HG02852 (cell line): ENCODE data around the gene CD109.
A peak's percentile ranks its signal among the peaks of the same experiment; 100 is the strongest.
"Not testable (repeated sequence)": the region's sequence is repeated elsewhere in the genome, so short reads cannot be mapped to it uniquely, and the experiment has no call there.

Experiments
- ATAC-seq: cut with Tn5 transposase; IDR thresholded peaks from one replicate; pipeline ENCODE4 v1.9.1; 2021; ENCODE audit warnings: mild to moderate bottlenecking, moderate library complexity; ENCODE audit not compliant: unreplicated experiment

Gene CD109

DNA sequence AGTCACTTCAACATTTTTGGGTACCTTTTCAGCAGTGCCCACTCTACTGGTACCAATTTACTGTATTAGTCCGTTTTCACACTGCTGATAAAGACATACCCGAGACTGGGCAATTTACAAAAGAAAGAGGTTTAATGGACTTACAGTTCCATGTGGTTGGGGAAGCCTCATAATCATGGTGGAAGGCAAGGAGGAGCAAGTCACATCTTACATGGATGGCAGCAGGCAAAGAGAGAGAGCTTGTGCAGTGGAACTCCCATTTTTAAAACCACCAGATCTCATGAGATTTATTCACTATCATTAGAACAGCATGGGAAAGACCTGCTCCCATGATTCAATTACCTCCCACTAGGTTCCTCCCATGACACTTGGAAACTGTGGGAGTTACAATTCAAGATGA, 12.4 kb upstream of the CD109 start:
- ATAC-seq: not testable (repeated sequence)

DNA sequence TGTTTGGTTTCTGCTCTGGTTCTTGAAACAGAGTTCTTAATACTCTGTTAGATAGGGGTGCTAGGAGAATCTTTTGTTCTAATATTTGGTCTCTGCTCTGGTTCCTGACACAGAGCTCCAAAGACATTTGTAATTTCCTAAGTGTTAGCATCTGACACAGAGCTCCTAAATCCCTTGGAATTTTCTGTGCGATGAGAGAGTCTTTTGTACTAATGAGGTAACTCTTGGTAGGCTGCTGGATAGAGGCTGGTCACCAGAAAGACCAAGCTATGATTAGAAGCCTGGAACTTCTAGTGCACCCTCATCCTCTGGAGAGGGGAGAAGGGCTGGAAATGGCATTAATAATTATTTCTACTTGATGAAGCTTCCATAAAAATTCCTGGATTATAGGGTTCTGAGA, 7.7 kb upstream of the CD109 start:
- no peak for ATAC-seq

GRCh38 chr6:73690056-73690455, 5.9 kb upstream of the CD109 start:
- ATAC-seq: no peak

DNA sequence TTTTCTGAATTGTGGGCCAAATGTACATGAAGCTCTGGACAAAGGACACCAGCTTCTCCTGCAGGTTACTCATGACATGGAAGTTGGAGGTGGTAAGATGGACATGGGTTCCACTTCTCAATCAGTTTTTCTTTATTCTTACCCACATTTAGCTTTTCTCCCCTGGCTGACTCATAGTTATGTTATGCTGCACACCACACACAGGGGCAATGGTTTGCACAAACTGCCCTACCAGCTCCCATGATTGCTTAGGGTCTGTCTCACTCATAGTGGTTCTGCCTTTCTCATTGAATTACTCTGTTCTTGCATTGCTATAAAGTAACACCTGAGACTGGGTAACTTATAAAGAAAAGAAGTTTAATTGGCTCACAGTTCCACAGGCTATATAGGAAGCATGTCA, 4.5 kb upstream of the CD109 start:
- ATAC-seq: no peak

- ATAC-seq: no peak
These were observed 1.1 kb upstream of the CD109 start for GRCh38 chr6:73694711-73695411.

DNA sequence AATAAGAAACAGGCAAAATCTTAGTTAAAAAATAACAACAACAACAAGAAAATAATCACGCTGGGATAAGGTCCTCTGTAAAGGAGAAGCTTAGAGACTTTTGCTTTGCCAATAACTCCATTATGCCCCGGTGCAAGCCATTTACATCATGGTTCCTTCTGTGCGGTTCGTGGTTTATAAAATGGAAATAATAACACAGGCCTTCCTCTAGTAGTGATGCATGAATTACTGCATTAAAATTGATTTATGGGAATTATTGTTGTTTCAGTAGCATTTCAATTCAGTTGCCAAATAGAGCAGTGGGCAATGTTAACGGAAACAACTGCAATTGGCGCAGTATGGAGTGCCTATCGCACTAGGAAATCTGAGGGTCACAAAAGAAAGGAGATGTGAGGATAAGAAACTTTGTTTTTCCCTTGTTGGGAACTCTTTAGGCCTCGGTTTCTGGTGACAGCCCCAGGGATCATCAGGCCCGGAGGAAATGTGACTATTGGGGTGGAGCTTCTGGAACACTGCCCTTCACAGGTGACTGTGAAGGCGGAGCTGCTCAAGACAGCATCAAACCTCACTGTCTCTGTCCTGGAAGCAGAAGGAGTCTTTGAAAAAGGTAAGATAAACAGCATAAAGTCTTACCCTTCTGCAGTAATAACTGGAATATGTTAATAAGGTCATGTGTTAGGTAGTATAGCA, 1.1 kb downstream of the CD109 start:
- ATAC-seq: no peak

DNA sequence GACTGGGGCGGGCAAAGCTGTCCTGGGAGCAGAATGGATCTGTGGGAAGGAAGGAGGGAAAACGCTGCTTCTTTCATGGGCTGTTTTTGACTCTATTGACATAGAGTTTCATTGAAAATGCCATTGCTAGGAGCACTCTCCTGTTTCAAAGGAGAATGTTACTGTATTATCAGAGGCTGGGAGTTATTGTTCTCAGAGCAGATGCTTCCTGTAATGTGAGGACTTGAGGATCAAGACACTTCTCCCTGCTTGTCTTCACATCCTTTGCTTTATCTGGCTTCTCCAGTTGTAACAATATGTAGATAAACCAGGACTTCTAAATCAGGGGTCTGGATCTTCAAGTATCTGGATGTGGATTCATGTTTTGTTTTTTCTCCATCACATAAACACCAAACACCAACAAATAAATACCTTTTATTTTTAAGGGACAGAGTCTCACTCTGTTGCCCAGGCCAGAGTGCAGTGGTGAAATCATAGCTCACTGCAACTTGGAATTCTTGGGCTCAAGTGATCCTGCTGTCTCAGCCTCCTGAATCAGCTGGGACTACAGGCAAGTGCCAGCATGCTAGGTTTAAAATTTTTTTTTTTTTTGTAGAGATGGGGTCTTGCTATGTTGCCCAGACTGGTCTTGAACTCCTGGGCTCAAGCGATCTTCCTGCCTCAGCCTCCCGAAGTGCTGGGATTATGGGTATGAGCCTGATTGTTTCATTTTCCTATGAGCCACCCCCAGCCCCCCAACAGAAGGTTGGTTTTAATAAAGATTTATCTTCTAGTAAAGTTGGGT, 3.9 kb downstream of the CD109 start:
- no peak for ATAC-seq

- ATAC-seq: no peak
These were observed 6.4 kb downstream of the CD109 start for GRCh38 chr6:73702444-73702843.

DNA sequence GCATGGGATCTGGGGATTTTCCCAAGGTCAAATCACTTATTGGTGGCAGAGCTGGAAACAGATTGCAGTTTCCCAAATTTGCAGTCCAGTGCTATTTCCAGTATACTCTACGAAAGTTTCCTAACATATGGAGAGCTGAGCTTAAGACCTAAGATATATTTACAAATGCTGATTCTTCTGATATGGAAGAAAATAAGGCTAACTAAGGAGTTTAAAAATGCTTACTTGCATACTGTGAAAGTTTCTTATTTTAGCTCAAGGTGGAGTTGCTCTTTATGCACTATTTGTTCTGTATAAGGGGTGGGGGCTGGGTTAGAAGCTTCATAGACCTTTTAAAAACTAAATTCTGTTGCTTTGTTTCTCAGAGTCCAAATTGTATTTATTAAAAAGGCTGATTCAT, 7.5 kb downstream of the CD109 start:
- ATAC-seq: no peak

- no peak for ATAC-seq
These were observed 8.3 kb downstream of the CD109 start for GRCh38 chr6:73704260-73704659.

- no peak for ATAC-seq
These were observed 8.8 kb downstream of the CD109 start for GRCh38 chr6:73704798-73705197.

GRCh38 chr6:73706971-73707370, 11.0 kb downstream of the CD109 start:
- no peak for ATAC-seq

- ATAC-seq: peak; percentile 57
These were observed 14.5 kb downstream of the CD109 start for GRCh38 chr6:73710470-73710869.

DNA sequence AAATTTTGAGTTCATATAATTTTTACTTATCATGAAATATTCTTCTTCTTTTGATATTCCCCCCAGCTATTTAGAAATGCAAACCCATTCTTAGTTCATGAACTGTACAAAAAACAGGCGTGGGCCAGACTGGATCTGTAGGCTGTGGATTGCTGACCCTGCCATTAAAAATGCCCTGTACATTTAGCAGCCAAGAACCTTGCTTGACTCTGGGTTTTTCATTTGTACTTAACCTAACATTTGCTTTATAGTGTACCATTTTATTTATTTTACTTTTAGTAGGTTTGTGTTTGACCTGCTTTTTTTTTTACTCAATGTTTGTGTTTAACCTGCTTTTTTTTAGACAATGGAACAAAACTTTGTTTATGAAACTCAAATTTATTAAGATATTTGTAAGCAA, 14.9 kb downstream of the CD109 start:
- no peak for ATAC-seq

DNA sequence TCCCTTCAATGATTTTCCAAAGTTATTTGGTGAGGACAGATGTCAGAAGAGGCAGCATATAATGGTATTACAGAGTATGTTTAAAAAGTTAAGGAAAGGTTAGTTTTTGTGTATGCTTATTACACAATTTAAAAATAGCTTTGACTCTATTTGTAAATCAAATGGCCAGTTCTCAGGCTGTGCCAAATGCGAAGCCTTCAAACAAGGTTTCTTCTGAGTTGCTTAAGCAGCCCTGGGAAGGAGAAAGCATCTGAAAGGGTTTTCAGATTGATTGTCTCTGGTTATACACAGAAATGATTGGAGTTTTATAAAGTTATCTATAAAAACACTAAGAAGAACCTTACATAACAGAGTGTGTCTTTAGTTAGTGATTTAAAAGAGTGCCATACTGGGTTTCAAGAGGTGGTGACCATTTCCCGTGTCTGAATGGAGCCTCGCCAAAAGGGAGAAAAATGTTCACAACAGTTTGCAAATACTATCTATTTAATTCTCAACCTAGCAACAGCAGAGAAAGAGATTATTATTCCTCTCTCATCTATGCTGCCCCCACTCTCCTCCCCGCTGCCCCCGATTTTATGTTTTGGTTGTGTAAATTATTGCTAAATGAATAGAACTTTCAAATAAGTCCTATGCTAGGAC, 16.7 kb downstream of the CD109 start:
- ATAC-seq: no peak

GRCh38 chr6:73713426-73714147, 17.6 kb downstream of the CD109 start:
- no peak for ATAC-seq

- not testable (repeated sequence) for ATAC-seq
These were observed 19.1 kb downstream of the CD109 start for GRCh38 chr6:73715111-73715508.

DNA sequence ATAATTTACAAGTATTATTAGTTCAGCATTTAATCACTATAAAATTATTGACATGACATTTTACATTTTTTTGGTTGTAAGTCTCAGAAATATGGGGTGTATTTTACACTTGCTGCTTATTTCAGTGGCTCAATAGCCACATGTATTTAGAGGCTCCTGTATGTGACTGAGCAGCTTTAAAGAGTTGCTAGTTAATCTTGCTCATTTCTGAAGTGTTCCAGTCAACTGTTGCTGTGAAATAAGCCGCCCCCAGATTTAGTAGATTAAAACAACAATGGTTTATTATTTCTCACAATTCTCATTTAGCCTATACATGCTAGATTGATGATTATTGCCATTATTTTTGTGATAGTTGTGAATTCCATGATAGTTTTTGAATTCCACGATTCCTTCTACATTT, 23.0 kb downstream of the CD109 start:
- ATAC-seq: no peak

DNA sequence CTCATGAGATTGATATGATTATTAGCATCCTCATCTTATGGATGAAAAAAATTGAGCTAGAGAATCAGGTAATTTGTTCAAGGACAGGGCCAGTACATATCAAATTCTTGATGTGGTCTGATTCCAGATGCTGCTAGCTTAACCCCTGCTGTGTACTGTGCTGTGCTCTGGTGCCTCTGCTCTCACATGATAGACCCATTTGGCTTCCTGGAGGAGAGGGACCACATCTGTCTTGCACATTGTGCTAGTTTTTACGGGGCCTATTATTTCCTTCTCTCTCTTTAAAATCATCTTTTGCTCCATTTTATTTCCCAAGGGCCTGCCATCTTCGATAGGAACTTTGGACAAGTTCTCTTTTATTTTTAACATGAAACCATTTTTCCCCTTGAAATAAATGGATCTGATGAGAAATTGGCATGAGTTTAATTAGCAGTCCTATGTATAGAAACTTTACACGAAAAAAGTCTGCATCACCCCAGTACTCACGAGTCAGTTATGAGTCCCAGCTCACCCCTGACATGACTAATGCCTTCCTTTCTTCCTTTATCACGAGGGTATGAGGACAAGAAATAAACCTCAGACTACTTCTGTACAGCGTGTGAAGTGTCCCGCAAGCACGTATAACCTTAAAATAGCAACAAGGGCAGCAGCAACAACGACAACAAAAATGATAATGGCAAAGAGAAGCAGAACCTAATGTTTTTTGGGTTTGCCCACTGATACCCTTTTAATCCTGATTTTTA, 26.5 kb downstream of the CD109 start:
- ATAC-seq: peak; percentile 70

- not testable (repeated sequence) for ATAC-seq
These were observed 27.5 kb downstream of the CD109 start for GRCh38 chr6:73723480-73723879.
